Rectal smooth muscle tissue (tissue), 1 donor: ENCODE measurements around the gene ARFGEF3.

Experiments
- H3K27ac ChIP-seq: one replicate; pipeline ENCODE4 v1.7.0; 2013; ENCODE audit warnings: low read depth, low read length, inconsistent platforms
- H3K27me3 ChIP-seq: one replicate; pipeline ENCODE4 v1.7.0; 2013; ENCODE audit warnings: low read length; ENCODE audit not compliant: control insufficient read depth, insufficient read depth
- H3K36me3 ChIP-seq: one replicate; pipeline ENCODE4 v1.7.0; 2013; ENCODE audit warnings: low read length; ENCODE audit not compliant: control insufficient read depth, insufficient read depth
- H3K4me1 ChIP-seq: one replicate; pipeline ENCODE4 v1.7.0; 2013; ENCODE audit warnings: low read length; ENCODE audit not compliant: control insufficient read depth, insufficient read depth
- H3K4me3 ChIP-seq: one replicate; pipeline ENCODE4 v1.7.0; 2013; ENCODE audit warnings: low read length
- H3K9ac ChIP-seq: one replicate; pipeline ENCODE4 v1.7.0; 2013; ENCODE audit warnings: low read length

The ARFGEF3 gene

GRCh38 chr6:138240476-138241245, 78.9 kb downstream of the ARFGEF3 start:
- Histone ChIP-seq H3K9ac (no peak overlapping the region), H3K27me3 (no peaks in the 10 kb centered on the region), H3K27ac (no peak overlapping the region), H3K4me3 (no peak overlapping the region), H3K36me3 (no peaks in the 10 kb centered on the region), H3K4me1 (no peaks in the 10 kb centered on the region)

- Histone ChIP-seq H3K4me1 (no peaks in the 10 kb centered on the region), H3K36me3 (no peaks in the 10 kb centered on the region), H3K4me3 (no peak overlapping the region), H3K27me3 (no peaks in the 10 kb centered on the region), H3K9ac (no peak overlapping the region), H3K27ac (no peak overlapping the region)
Observed at GRCh38 chr6:138241381-138241780, 79.6 kb downstream of the ARFGEF3 start.

- Histone ChIP-seq H3K36me3 (no peaks in the 10 kb centered on the region), H3K9ac (no peak overlapping the region), H3K27me3 (no peaks in the 10 kb centered on the region), H3K4me1 (no peaks in the 10 kb centered on the region), H3K27ac (no peak overlapping the region), H3K4me3 (no peak overlapping the region)
Observed at GRCh38 chr6:138241934-138242333, 80.2 kb downstream of the ARFGEF3 start.

GRCh38 chr6:138242987-138243592, 81.4 kb downstream of the ARFGEF3 start:
- H3K27me3 ChIP-seq: no peaks in the 10 kb centered on the region
- no peaks in the 10 kb centered on the region for H3K4me1 ChIP-seq
- H3K27ac ChIP-seq: no peak overlapping the region
- H3K36me3 ChIP-seq: no peaks in the 10 kb centered on the region
- H3K9ac ChIP-seq: no peak overlapping the region
- H3K4me3 ChIP-seq: no peak overlapping the region

- Histone ChIP-seq H3K27ac (no peak overlapping the region), H3K9ac (no peak overlapping the region), H3K27me3 (no peaks in the 10 kb centered on the region), H3K4me1 (no peaks in the 10 kb centered on the region), H3K36me3 (no peaks in the 10 kb centered on the region), H3K4me3 (no peak overlapping the region)
Observed at GRCh38 chr6:138245751-138246150, 84.0 kb downstream of the ARFGEF3 start.

GRCh38 chr6:138246650-138247440, 85.1 kb downstream of the ARFGEF3 start:
- Histone ChIP-seq H3K4me1 (no peaks in the 10 kb centered on the region), H3K4me3 (no peak overlapping the region), H3K27ac (no peak overlapping the region), H3K27me3 (no peaks in the 10 kb centered on the region), H3K36me3 (no peaks in the 10 kb centered on the region), H3K9ac (no peak overlapping the region)

GRCh38 chr6:138248011-138248410, 86.3 kb downstream of the ARFGEF3 start:
- no peaks in the 10 kb centered on the region for H3K4me1 ChIP-seq
- no peaks in the 10 kb centered on the region for H3K36me3 ChIP-seq
- H3K9ac ChIP-seq: no peak overlapping the region
- H3K4me3 ChIP-seq: no peak overlapping the region
- H3K27me3 ChIP-seq: no peaks in the 10 kb centered on the region
- no peak overlapping the region for H3K27ac ChIP-seq

GRCh38 chr6:138248878-138249277, 87.1 kb downstream of the ARFGEF3 start:
- Histone ChIP-seq H3K4me3 (no peak overlapping the region), H3K9ac (no peak overlapping the region), H3K27ac (no peak overlapping the region), H3K27me3 (no peaks in the 10 kb centered on the region), H3K4me1 (no peaks in the 10 kb centered on the region), H3K36me3 (no peaks in the 10 kb centered on the region)

GRCh38 chr6:138250053-138250452, 88.3 kb downstream of the ARFGEF3 start:
- no peaks in the 10 kb centered on the region for H3K4me1 ChIP-seq
- H3K27me3 ChIP-seq: no peaks in the 10 kb centered on the region
- H3K27ac ChIP-seq: no peak overlapping the region
- H3K4me3 ChIP-seq: no peak overlapping the region
- H3K9ac ChIP-seq: no peak overlapping the region
- no peaks in the 10 kb centered on the region for H3K36me3 ChIP-seq

GRCh38 chr6:138250513-138251247, 88.9 kb downstream of the ARFGEF3 start:
- Histone ChIP-seq H3K4me3 (no peak overlapping the region), H3K4me1 (no peaks in the 10 kb centered on the region), H3K9ac (no peak overlapping the region), H3K36me3 (no peaks in the 10 kb centered on the region), H3K27ac (no peak overlapping the region), H3K27me3 (no peaks in the 10 kb centered on the region)

- no peak overlapping the region for H3K4me3 ChIP-seq
- H3K9ac ChIP-seq: no peak overlapping the region
- H3K27ac ChIP-seq: no peak overlapping the region
- H3K27me3 ChIP-seq: no peaks in the 10 kb centered on the region
- no peaks in the 10 kb centered on the region for H3K4me1 ChIP-seq
- H3K36me3 ChIP-seq: no peaks in the 10 kb centered on the region
Observed at GRCh38 chr6:138253731-138254130, 92.0 kb downstream of the ARFGEF3 start.

- H3K36me3 ChIP-seq: no peaks in the 10 kb centered on the region
- no peak overlapping the region for H3K9ac ChIP-seq
- no peaks in the 10 kb centered on the region for H3K27me3 ChIP-seq
- no peaks in the 10 kb centered on the region for H3K4me1 ChIP-seq
- no peak overlapping the region for H3K4me3 ChIP-seq
- no peak overlapping the region for H3K27ac ChIP-seq
Observed at GRCh38 chr6:138255443-138255842, 93.7 kb downstream of the ARFGEF3 start.
